GM21423 (cell line): Measurements from ENCODE around the gene SLC25A25.

Experiments used
- ATAC-seq: cut with Tn5 transposase; IDR thresholded peaks from one replicate; pipeline ENCODE4 v1.9.1; 2021; ENCODE audit warnings: mild to moderate bottlenecking, moderate library complexity; ENCODE audit not compliant: unreplicated experiment

SLC25A25 gene

DNA sequence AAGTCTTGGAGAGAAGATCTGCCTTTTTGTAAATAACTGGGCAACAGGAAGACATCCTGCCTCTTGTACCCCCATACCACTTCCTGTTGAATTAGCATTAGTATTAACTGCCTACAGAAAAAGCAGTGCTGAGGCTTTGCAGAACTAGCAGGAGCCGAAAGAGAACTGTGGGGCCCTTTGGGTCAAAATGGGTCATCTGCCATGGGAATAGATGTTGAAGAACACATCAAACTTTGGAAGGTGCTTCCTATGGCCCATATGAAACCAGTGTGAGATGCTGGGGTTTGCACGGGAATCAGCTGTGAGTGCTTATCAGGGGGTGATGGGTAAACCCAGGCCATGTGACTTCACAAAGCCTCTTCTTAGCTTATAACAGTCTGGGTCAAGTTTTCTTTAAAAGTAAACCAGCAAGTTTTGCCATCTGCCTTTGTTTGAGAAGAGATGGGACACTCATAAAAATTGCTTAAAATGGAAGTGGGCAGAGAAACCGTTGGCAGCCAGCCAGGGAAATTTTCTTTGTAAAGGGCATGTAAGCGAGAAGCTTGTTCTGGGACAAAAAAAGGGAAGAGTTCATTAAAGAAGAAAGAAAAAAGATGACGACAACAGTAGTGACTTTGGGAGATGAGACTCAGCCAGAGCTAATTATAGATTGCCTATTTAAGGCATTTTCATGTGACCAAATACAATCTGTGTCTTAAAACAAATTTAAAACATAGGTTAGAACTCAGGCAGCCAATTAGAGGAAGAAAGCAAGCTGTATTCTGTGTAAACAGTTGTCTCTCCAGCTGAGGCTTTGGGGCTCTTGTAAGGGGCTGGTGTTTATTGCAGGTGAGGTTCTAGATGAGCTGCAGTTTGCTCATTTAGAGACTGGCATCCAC, 4.4 kb downstream of the SLC25A25 start:
- ATAC-seq, result no peak

- ATAC-seq, result no peak
Measured at GRCh38 chr9:128073253-128073886, 5.3 kb downstream of the SLC25A25 start.

GRCh38 chr9:128077847-128078503, 9.9 kb downstream of the SLC25A25 start:
- ATAC-seq, result no peak

DNA sequence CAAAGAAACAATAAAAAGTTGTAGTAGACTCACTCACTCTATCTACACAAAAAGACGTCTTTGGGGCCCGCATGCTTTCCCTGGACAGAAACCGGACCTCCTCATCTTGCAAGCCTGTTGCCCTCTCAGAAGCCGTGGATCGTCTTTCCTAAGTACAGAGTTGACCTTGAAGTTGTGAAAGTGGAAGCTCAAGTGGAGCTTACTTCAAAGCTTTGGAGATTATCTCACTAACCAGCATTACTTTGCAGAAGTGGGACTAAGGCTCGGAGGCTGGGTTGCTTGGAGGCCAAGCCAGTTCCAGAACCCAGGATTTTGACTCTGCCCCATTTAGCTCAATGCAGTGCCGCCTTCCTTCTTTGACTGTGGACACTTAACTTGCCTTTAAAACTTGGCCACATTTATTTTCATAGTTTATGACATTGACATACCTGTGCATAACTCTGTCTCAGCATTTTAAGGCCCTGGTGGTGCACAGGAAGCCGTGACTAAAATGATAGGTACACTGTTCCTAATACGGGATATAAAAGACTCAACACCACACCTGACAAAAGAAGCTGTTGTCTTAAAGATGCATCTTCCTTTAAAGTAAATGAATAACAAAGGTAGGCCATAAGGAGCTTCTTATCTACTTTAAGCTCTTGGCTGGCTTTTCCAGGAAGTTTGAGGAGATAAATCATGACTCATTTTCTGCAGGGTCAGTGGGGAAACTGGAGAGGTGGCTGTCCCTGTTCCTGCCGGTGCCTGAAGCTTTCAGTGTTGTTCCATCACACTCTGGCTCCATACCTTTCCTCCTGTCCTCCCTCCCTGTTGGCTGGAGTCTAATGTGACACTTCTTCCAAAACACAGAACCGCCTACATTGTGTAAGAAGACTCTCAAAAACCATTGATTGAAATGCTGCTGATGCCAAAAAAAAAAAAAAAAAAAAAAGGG, 10.7 kb downstream of the SLC25A25 start:
- ATAC-seq, result no peak

- no peak for ATAC-seq
Measured at GRCh38 chr9:128080206-128080605, 12.2 kb downstream of the SLC25A25 start.

DNA sequence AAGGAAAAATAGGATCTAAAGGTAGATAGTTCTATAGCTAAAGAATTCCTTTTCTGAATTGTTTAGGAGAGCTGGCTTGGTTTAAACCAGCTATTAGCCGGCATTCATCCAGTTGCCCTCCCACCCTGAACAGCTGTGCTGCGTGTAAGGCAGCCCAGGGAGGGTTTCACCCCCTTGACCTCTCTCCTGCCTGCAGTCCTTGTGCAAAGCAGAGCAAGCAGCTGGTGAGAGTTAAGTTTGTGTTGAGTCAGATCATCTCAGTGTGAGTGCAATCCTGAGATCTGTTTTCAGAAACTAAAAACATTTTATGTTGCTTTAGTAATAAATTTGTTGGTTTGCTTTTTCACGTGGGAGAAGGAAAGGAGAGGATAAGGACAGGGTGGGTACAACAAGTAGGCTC, 13.0 kb downstream of the SLC25A25 start:
- no peak for ATAC-seq

GRCh38 chr9:128082151-128082550, 14.1 kb downstream of the SLC25A25 start:
- ATAC-seq, result no peak

- no peak for ATAC-seq
Measured at GRCh38 chr9:128084746-128085145, 16.7 kb downstream of the SLC25A25 start.

GRCh38 chr9:128085943-128086342, 17.9 kb downstream of the SLC25A25 start:
- ATAC-seq, result no peak

DNA sequence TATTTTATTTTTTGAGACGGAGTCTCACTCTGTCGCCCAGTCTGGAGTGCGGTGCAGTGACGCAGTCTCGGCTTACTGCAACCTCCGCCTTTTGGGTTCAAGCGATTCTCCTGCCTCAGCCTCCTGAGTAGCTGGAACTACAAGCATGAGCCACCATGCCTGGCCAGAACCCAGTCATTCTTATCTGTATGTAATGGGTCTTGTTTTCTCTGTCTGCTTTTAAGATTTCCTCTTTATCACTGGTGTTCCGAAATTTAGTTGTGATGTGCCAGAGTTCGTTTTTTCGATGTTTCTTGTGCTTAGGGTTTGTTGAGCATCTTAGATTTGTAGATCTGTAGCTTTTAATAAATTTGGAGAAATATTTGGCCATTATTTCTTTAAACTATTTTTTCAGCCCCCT, 19.2 kb downstream of the SLC25A25 start:
- ATAC-seq, result no peak

DNA sequence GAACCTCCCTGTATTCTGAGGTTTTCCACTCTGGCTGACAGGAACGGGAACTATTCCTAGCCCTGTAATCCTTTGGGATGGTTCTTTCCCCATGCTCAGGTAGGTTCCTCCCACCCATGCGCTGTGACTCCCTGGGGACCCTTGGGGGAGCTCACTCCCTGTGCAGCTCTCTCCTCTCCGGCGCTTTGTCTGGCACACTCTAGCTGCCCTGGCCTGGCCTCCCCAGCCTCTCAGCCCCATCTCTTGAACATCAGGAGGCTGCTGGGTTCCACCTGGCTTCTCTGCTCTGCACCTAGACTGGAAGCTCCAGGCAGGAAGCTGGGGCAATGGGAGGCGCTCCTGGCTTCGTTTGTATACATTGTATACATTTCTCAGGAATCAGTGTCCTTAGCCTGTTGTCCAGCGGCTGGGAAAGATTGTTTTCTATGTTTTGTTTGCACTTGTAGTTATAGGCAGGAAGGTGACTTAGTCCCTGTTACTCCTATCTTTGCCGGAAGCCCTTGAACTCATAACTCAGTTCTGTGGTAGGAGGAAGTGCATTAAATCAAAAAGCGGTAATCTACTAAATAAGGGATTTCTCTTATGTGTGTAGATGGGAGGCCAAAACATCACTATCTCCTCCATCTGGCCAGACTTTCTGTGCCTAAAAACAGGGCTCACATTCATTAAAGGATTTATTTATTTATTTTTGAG, 20.4 kb downstream of the SLC25A25 start:
- ATAC-seq, result no peak

DNA sequence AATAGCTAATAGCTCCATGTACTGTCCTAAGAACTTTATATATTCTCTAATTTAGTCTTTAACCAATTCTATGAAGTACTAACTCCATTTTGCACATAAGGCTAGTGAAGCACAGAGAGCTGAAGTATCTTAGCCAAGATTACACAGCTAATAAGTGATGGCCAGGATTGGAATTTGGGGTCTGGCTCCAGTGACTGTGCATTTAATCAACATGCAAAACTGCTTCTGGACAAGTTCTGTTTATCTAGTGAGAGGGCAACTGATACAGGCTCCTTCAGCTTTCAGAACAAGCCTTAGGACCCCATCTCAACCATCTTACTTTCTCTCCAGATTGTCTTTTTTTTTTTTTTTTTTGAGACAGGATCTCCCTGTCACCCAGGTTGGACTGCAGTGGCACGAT, 21.3 kb downstream of the SLC25A25 start:
- no peak for ATAC-seq

- ATAC-seq, result no peak
Measured at GRCh38 chr9:128091144-128091543, 23.1 kb downstream of the SLC25A25 start.

DNA sequence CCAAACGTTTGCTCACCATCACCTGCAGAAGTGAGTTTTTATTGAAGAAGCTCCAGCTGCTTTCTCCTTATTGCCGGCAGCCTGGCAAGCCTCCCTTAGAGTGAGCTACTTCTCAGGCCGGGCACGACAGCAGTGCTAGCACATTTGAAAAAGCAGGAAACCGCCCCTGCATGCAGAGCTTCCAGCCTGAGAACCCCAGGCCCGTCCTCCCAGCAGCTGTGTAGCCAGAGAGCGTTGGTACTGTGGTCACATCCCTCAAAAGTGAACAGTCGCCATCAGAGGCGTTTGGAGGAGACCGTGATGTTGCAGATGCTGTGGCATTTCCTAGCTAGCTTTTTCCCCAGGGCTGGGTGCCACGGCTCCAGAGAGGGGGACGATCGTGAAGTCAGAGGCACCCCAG, 23.5 kb downstream of the SLC25A25 start:
- no peak for ATAC-seq

DNA sequence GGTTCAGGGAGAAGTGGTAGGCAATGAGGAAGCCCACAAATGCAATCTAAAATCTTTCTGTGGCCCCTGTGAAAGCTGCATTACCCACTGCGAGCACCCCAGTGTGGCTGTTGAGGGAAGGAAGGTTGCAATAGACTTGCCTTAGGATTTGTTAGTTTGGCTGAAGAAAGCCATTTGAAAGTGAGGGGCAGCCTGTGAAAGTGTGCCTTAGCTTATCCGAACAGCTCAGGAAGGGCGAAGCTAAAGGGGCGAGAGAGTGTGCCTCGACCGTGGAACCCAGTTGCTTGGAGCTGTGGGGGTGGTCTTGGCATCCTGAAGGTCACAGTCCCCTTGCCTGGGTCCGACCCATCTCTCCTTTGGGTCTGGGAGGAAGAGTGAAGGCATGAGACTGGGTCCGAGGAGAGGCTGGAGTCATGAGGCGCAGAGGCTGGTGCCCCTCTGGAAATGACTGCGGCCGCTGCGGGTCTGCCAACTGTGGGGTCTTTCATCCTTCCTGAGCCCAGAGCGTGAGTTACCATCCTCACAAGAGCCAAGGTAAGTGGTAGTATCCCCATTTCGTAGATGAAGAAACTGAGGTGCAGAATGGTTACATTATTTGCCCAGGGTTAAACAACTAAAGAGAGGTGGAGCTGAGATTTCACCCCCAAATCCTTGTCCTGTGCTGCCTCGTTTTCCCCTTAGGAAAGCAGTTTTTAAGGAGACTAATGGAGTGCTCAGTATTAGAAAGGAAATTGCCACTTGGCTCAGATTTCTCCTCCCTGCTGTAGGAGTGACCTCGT, 24.4 kb downstream of the SLC25A25 start:
- no peak for ATAC-seq

DNA sequence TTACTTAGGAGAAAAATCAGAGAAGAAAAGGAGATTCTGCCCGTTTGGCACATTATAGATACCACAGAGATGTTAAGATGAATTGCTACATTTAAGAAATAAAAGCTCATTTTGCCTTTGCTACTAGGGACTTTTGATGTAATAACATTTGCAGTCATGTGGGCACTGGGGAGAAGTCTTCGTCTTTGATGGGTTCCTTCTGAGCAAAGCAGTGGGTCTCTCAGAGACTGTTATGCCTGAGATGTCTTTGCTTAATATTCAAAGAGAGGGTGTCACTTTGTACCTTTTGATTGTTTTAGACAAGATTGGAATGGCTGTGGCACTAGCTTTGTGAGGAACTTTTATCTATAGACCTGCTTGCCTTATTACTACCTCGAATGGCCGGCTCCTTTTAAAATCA, 25.0 kb downstream of the SLC25A25 start:
- ATAC-seq, result no peak

GRCh38 chr9:128094166-128094949, 26.3 kb downstream of the SLC25A25 start:
- ATAC-seq, result peak; percentile 81

DNA sequence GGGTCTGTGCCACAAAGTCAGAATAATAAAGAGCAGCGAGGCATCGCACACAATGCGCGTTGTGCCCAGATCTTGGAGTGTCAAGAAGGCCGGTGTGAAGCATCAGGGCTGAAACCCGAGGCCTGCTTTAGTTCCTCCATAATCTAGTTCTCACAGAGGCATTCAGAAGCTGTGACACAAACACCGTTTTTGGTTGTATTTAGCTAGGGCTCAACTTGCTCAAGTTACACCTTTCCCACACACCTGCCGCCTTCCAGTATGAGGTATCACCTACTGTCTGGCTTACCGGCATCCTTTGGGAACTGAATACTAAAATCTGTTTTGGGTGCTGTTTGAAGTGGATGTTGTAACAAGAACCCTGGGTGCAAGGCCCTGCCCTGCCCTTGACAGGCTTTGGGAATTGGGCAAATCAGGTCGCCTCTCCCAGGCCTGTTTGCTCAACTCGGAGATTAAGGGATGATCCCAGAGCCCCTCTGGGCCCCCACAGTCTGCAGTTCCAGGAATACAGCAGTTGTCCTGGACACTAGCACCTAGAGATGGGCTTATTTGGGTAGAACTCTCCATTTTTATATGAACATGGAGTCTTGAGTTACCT, 27.0 kb downstream of the SLC25A25 start:
- ATAC-seq, result no peak
